ENCODE data around the gene TPSG1.

Gene TPSG1

DNA sequence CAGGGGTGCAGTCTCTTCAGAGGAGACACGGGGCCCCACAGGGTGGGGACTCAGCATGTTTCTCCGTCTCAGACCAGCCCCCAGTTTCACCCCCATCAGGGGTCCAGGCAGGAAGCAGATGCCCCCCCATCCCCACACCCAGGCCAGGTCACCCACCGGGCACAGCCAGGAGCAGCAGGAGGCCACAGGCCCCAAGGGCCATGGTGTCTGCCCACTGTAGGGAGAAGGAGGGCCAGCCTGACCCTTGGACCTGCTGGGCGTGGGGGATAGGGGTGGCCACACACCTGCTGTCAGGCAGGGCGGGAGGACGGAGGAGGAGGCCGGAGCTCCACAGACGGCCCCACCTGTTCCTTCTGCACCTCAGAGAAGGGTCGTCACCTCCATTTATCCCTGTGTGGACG lies at the start of gene TPSG1:
TPSG1 (minus strand) TSS at position 218 of the 401 bp plus-strand sequence; CDS start at position 202, 16 bp downstream.
- peaks cover 64% of the 10 kb centered on the region for H3K27me3 ChIP-seq (replicated peaks; ENCODE audit: insufficient read depth, low read length)
- TF ChIP-seq EZH2phosphoT487 (IDR thresholded peaks at IDR 0.05; ENCODE audit: low read length) (no peak), EZH2 (optimal IDR thresholded peaks at IDR 0.05; ENCODE audit: low read depth, low read length) (no peak)
- TF ChIP-seq, protein P1, sequence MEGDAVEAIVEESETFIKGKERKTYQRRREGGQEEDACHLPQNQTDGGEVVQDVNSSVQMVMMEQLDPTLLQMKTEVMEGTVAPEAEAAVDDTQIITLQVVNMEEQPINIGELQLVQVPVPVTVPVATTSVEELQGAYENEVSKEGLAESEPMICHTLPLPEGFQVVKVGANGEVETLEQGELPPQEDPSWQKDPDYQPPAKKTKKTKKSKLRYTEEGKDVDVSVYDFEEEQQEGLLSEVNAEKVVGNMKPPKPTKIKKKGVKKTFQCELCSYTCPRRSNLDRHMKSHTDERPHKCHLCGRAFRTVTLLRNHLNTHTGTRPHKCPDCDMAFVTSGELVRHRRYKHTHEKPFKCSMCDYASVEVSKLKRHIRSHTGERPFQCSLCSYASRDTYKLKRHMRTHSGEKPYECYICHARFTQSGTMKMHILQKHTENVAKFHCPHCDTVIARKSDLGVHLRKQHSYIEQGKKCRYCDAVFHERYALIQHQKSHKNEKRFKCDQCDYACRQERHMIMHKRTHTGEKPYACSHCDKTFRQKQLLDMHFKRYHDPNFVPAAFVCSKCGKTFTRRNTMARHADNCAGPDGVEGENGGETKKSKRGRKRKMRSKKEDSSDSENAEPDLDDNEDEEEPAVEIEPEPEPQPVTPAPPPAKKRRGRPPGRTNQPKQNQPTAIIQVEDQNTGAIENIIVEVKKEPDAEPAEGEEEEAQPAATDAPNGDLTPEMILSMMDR (IDR thresholded peaks at IDR 0.05; ENCODE audit: low read length), result no peak
- no peak within 1 kb of the TSS for H2AFZ ChIP-seq (ENCODE audit: low read length)
- H4K20me1 ChIP-seq (ENCODE audit: insufficient read depth, low read length), result no peaks in the 10 kb centered on the region
- H3K9me3 ChIP-seq (replicated peaks; ENCODE audit: insufficient read depth, low read length), result no peaks in the 10 kb centered on the region
- no peaks in the 10 kb centered on the region for H3K36me3 ChIP-seq (replicated peaks; ENCODE audit: insufficient read depth, low read length)
- no peak within 1 kb of the TSS for H3K9ac ChIP-seq (ENCODE audit: low read length)
- no peaks in the 10 kb centered on the region for H3K4me1 ChIP-seq (ENCODE audit: low read length)
- no peaks in the 10 kb centered on the region for H3K9me2 ChIP-seq (replicated peaks; ENCODE audit: insufficient read depth, low read length)
- no peak within 1 kb of the TSS for H3K4me2 ChIP-seq (ENCODE audit: low read depth, low read length)
- no peak within 1 kb of the TSS for H3K27ac ChIP-seq (ENCODE audit: low read length)
- no peak within 1 kb of the TSS for H3K4me3 ChIP-seq (ENCODE audit: low read length)
- no peaks in the 10 kb centered on the region for H3F3A ChIP-seq (ENCODE audit: insufficient read depth, low read length)
- H3K79me2 ChIP-seq (ENCODE audit: low read length), result no peaks in the 10 kb centered on the region
- DNase-seq, result no peak

DNA sequence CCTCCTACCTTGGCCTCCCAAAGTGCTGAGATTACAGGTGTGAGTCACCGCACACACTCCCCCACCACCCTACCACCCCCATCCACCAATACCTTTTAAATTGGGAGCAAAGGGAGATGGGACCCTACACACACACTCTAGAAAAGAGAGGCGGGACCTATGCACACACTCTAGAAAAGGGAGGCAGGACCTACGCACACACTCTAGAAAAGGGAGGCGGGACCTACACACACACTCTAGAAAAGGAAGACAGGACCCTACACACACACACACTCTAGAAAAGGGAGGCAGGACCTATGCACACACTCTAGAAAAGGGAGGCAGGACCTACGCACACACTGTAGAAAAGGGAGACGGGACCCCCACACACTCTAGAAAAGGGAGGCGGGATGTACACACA lies 49.7 kb upstream of the TPSG1 start:
- Histone ChIP-seq H3K9me2 (replicated peaks; ENCODE audit: insufficient read depth, low read length) (no peaks in the 10 kb centered on the region), H3K4me2 (ENCODE audit: low read depth, low read length) (no peak overlapping the region), H3K27ac (ENCODE audit: low read length) (no peak overlapping the region), H3K27me3 (replicated peaks; ENCODE audit: insufficient read depth, low read length) (peaks cover 89% of the 10 kb centered on the region), H3K9me3 (replicated peaks; ENCODE audit: insufficient read depth, low read length) (no peaks in the 10 kb centered on the region), H3K4me1 (ENCODE audit: low read length) (peaks cover 14% of the 10 kb centered on the region; the same call in 1 of the 2 replicates), H3F3A (ENCODE audit: insufficient read depth, low read length) (no peaks in the 10 kb centered on the region), H4K20me1 (ENCODE audit: insufficient read depth, low read length) (no peaks in the 10 kb centered on the region), H3K79me2 (ENCODE audit: low read length) (no peaks in the 10 kb centered on the region), H3K4me3 (ENCODE audit: low read length) (no peak overlapping the region), H3K9ac (ENCODE audit: low read length) (no peak overlapping the region), H2AFZ (ENCODE audit: low read length) (no peak overlapping the region), H3K36me3 (replicated peaks; ENCODE audit: insufficient read depth, low read length) (no peaks in the 10 kb centered on the region)
- TF ChIP-seq, protein P1 (IDR thresholded peaks at IDR 0.05; ENCODE audit: low read length), result no peak
- TF ChIP-seq EZH2phosphoT487 (IDR thresholded peaks at IDR 0.05; ENCODE audit: low read length) (no peak), EZH2 (optimal IDR thresholded peaks at IDR 0.05; ENCODE audit: low read depth, low read length) (no peak)
- no peak for DNase-seq

DNA sequence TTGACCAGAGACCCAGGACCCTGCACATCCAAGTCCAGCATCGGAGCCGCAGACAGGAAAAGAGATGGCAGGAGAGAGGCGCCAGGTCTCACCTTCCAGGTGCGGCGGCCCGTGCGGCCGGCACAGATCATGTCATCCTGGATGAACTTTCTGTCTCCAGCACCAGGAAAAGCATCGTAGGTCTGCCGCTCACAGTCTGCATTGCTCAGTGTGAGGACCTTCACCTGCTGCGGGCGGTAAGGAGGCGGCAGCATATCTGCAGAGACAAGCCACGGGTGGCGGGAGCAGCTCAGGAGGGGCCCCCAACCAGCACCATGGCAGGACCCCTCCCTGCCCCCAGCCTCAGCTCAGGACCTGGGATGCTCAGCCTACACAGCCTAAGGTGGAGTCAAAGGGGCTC lies 48.7 kb upstream of the TPSG1 start:
- no peak overlapping the region for H3K4me2 ChIP-seq (ENCODE audit: low read depth, low read length)
- no peaks in the 10 kb centered on the region for H3K9me2 ChIP-seq (replicated peaks; ENCODE audit: insufficient read depth, low read length)
- H3K27me3 ChIP-seq (replicated peaks; ENCODE audit: insufficient read depth, low read length), result peaks cover 89% of the 10 kb centered on the region
- no peak overlapping the region for H2AFZ ChIP-seq (ENCODE audit: low read length)
- H3K9ac ChIP-seq (ENCODE audit: low read length), result no peak overlapping the region
- H4K20me1 ChIP-seq (ENCODE audit: insufficient read depth, low read length), result no peaks in the 10 kb centered on the region
- no peaks in the 10 kb centered on the region for H3K9me3 ChIP-seq (replicated peaks; ENCODE audit: insufficient read depth, low read length)
- TF ChIP-seq EZH2phosphoT487 (IDR thresholded peaks at IDR 0.05; ENCODE audit: low read length), result no peak
- TF ChIP-seq, protein P1 (IDR thresholded peaks at IDR 0.05; ENCODE audit: low read length), result no peak
- no peak for TF ChIP-seq EZH2 (optimal IDR thresholded peaks at IDR 0.05; ENCODE audit: low read depth, low read length)
- no peaks in the 10 kb centered on the region for H3K36me3 ChIP-seq (replicated peaks; ENCODE audit: insufficient read depth, low read length)
- H3K27ac ChIP-seq (ENCODE audit: low read length), result no peak overlapping the region
- DNase-seq, result no peak
- peaks cover 14% of the 10 kb centered on the region; the same call in 1 of the 2 replicates for H3K4me1 ChIP-seq (ENCODE audit: low read length)
- no peaks in the 10 kb centered on the region for H3F3A ChIP-seq (ENCODE audit: insufficient read depth, low read length)
- no peaks in the 10 kb centered on the region for H3K79me2 ChIP-seq (ENCODE audit: low read length)
- no peak overlapping the region for H3K4me3 ChIP-seq (ENCODE audit: low read length)
